ENCODE data around the gene MAN1C1. TPM values are rescaled to one million over a fixed set of nuclear protein-coding genes. Genes with fewer than 3 reads are reported as not detected.

The MAN1C1 gene
- total and polyA plus RNA-seq, 2 donors from 2014 or later, result 31.7 to 65.5 TPM

DNA sequence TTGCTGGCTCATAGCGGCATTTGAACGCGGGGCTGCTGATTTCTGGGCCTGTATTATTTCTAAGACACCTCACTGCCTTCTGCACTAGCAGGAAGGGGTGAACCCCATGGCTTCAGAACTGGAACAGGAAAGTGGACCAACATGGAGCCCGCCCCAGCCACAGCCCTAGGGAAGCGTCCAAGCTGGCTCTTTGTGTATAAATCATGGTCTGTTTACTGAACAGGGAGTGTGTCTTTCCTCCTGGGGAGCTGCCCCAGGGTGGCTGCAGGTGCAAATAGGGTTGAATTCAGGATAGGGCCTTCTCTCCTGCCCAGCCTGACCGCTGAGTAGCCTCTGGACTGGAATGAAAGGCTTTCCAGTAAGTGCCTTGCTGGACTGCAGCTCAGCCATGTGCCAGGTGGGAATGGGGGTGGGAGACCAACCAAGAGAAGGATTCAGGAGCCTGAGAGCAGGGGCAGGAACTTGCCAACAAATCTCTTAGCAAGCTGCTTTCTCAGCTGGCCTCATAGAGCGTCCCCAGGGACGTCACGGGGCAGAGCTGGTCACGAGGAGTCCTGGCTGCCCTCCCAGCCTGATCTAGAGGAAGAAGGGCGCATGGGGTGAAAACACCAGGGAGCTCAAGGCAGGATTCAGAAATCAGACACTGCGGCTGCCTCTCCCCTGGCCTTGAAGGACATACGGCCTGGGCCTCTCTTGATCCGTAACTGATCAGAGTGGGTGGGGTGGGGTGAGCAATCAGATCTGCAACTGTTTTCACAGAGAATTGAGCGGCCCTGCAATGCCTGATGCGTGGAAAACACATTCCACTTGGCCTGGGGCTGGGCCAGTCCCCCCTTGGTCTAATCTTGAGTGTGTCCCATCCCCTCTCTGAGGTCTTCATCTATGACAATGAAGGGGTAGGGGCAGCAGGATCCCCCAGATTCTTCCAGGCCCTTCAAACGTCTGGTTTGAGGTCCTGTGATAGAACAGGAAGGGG lies 126.9 kb downstream of the MAN1C1 start:
- no peak for FAIRE-seq
- intact Hi-C loops (cut with DNase I), result no loop called here
- H3K9ac ChIP-seq (ENCODE audit: low read length in 3 of 3), result peak overlapping the region in 2 of 3 donors; percentile 46 to 54
- H3K4me1 ChIP-seq (ENCODE audit: control insufficient read depth in 2 of 3, insufficient read depth in 2 of 3, low read depth in 1 of 3, low read length in 3 of 3), result peaks cover 0 to 38% (median 28%) of the 10 kb centered on the region in 3 donors
- no peaks in the 10 kb centered on the region for H3K9me3 ChIP-seq (ENCODE audit: control insufficient read depth in 2 of 3, insufficient read depth in 1 of 3, low read length in 3 of 3)
- H3K27ac ChIP-seq (ENCODE audit: low read depth in 2 of 2, low read length in 2 of 2), result peak overlapping the region; percentile 91 to 95
- H3K36me3 ChIP-seq (ENCODE audit: control insufficient read depth in 2 of 3, insufficient read depth in 3 of 3, low read length in 3 of 3), result no peaks in the 10 kb centered on the region
- no peak overlapping the region for H3K4me3 ChIP-seq (ENCODE audit: low read length in 3 of 3)
- no peaks in the 10 kb centered on the region for H3K27me3 ChIP-seq (ENCODE audit: control insufficient read depth, insufficient read depth, low read length)
- peak in 3 of 5 donors; percentile 41 to 96 (median 76) for DNase-seq
- TF ChIP-seq, protein P1, sequence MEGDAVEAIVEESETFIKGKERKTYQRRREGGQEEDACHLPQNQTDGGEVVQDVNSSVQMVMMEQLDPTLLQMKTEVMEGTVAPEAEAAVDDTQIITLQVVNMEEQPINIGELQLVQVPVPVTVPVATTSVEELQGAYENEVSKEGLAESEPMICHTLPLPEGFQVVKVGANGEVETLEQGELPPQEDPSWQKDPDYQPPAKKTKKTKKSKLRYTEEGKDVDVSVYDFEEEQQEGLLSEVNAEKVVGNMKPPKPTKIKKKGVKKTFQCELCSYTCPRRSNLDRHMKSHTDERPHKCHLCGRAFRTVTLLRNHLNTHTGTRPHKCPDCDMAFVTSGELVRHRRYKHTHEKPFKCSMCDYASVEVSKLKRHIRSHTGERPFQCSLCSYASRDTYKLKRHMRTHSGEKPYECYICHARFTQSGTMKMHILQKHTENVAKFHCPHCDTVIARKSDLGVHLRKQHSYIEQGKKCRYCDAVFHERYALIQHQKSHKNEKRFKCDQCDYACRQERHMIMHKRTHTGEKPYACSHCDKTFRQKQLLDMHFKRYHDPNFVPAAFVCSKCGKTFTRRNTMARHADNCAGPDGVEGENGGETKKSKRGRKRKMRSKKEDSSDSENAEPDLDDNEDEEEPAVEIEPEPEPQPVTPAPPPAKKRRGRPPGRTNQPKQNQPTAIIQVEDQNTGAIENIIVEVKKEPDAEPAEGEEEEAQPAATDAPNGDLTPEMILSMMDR (IDR thresholded peaks at IDR 0.05; ENCODE audit: borderline replicate concordance, extremely low read depth, insufficient read depth), result no peak

DNA sequence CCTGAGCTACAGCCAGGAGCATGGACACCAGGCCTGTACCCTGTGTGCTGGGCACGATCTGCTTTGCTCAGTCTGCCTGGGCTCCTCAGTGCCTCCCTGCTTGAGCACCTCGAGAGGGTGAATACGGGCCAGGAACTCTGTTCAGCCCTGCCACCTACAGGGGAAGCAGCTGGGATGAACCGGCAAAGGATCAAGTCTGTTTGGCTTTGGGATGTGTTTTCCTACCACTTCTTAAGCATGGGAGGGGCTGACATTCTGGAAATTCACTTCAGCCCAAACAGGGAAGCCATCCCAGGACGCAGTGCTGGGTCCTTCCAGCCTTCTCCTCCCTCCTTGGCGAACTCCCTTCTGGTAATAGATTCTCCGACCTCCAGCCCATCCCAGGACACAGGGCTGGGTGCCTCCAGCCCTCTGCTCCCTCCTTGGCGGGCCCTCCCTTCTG lies 127.6 kb downstream of the MAN1C1 start:
- peaks cover 0 to 38% (median 28%) of the 10 kb centered on the region in 3 donors for H3K4me1 ChIP-seq (ENCODE audit: control insufficient read depth in 2 of 3, insufficient read depth in 2 of 3, low read depth in 1 of 3, low read length in 3 of 3)
- no peaks in the 10 kb centered on the region for H3K9me3 ChIP-seq (ENCODE audit: control insufficient read depth in 2 of 3, insufficient read depth in 1 of 3, low read length in 3 of 3)
- intact Hi-C loops (cut with DNase I), result no loop called here
- H3K36me3 ChIP-seq (ENCODE audit: control insufficient read depth in 2 of 3, insufficient read depth in 3 of 3, low read length in 3 of 3), result no peaks in the 10 kb centered on the region
- TF ChIP-seq, protein P1 (IDR thresholded peaks at IDR 0.05; ENCODE audit: borderline replicate concordance, extremely low read depth, insufficient read depth), result peak; percentile 41
- H3K4me3 ChIP-seq (ENCODE audit: low read length in 3 of 3), result no peak overlapping the region
- FAIRE-seq (no peak), DNase-seq (peak in 2 of 5 donors; percentile 63 to 86)
- no peaks in the 10 kb centered on the region for H3K27me3 ChIP-seq (ENCODE audit: control insufficient read depth, insufficient read depth, low read length)
- peak overlapping the region; percentile 91 to 95 for H3K27ac ChIP-seq (ENCODE audit: low read depth in 2 of 2, low read length in 2 of 2)
- peak overlapping the region in 2 of 3 donors; percentile 46 to 54 for H3K9ac ChIP-seq (ENCODE audit: low read length in 3 of 3)

DNA sequence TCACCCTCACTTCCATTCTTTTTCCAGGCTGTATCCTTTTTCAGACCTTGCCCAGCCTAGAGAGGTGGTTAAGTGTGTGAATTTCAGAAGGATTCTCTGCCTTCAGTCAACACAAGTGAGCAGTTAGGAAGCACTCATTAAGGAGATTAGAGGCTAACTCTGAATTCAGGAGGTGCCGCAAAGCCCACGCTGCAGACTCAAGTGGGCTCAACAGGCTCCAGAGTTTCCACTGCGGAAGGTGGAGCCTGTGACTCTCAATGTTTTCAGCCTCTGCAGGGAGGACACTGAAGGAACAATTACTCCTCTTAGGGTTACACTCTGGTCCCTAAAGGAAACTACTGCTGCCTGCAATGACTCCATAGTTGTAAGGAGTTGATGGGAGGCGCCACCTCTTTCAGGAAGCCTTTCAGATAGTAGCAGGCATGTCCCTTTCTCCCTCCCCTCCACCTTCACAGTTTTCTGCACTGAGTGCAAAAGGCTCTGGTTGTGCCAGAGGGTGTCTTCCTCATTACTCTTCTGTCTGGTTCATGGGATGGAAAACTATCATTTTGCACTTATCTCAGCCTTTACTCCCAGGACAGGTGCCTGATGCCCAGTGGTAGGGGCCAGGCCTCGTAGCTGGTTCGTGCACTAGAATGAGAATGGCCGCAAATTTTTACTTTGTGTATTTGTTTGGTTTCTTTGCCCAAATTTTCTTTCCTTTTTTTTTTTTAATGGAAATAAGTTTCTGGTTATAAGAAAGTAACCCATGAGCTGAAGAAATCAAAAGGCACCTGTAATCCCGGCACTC lies 128.2 kb downstream of the MAN1C1 start:
- peak overlapping the region in 1 of 3 donors; percentile 54 for H3K9ac ChIP-seq (ENCODE audit: low read length in 3 of 3)
- FAIRE-seq (no peak), DNase-seq (peak in 1 of 5 donors; percentile 40)
- H3K4me1 ChIP-seq (ENCODE audit: control insufficient read depth in 2 of 3, insufficient read depth in 2 of 3, low read depth in 1 of 3, low read length in 3 of 3), result peaks cover 0 to 38% (median 28%) of the 10 kb centered on the region in 3 donors
- no peaks in the 10 kb centered on the region for H3K36me3 ChIP-seq (ENCODE audit: control insufficient read depth in 2 of 3, insufficient read depth in 3 of 3, low read length in 3 of 3)
- intact Hi-C loops (cut with DNase I), result no loop called here
- peak overlapping the region; percentile 91 to 95 for H3K27ac ChIP-seq (ENCODE audit: low read depth in 2 of 2, low read length in 2 of 2)
- no peak overlapping the region for H3K4me3 ChIP-seq (ENCODE audit: low read length in 3 of 3)
- no peaks in the 10 kb centered on the region for H3K27me3 ChIP-seq (ENCODE audit: control insufficient read depth, insufficient read depth, low read length)
- no peaks in the 10 kb centered on the region for H3K9me3 ChIP-seq (ENCODE audit: control insufficient read depth in 2 of 3, insufficient read depth in 1 of 3, low read length in 3 of 3)
- TF ChIP-seq, protein P1 (IDR thresholded peaks at IDR 0.05; ENCODE audit: borderline replicate concordance, extremely low read depth, insufficient read depth), result no peak

Data from kidney (tissue), 14 donors.